Activated T-cell treated with anti-CD3 and anti-CD28 coated beads, Interleukin-2, amount 50 U/mL, for 24 hours (primary cell): ENCODE results near the gene DDA1.
"Not testable (repeated sequence)": the region's sequence is repeated elsewhere in the genome, so short reads cannot be mapped to it uniquely, and the experiment has no call there.

Experiments
- DNase-seq: peaks from one replicate; pipeline ENCODE4 v3.0.0-alpha.2; 2020
- H3K27ac Mint-ChIP-seq: 2 replicates; pipeline ENCODE4 v1.8.0; 2020; ENCODE audit warnings: mild to moderate bottlenecking, mixed read lengths
- H3K27me3 Mint-ChIP-seq: 2 replicates; pipeline ENCODE4 v1.8.0; 2020; ENCODE audit warnings: mixed read lengths
- H3K36me3 Mint-ChIP-seq: 2 replicates; pipeline ENCODE4 v1.8.0; 2020; ENCODE audit warnings: low read depth, mixed read lengths
- H3K4me1 Mint-ChIP-seq: 2 replicates; pipeline ENCODE4 v1.8.0; 2020; ENCODE audit warnings: low read depth, mixed read lengths
- H3K4me3 Mint-ChIP-seq: 2 replicates; pipeline ENCODE4 v1.8.0; 2020; ENCODE audit warnings: mild to moderate bottlenecking, moderate library complexity, mixed read lengths
- H3K9me3 Mint-ChIP-seq: 2 replicates; pipeline ENCODE4 v1.8.0; 2020; ENCODE audit warnings: mixed read lengths

The DDA1 gene

DNA sequence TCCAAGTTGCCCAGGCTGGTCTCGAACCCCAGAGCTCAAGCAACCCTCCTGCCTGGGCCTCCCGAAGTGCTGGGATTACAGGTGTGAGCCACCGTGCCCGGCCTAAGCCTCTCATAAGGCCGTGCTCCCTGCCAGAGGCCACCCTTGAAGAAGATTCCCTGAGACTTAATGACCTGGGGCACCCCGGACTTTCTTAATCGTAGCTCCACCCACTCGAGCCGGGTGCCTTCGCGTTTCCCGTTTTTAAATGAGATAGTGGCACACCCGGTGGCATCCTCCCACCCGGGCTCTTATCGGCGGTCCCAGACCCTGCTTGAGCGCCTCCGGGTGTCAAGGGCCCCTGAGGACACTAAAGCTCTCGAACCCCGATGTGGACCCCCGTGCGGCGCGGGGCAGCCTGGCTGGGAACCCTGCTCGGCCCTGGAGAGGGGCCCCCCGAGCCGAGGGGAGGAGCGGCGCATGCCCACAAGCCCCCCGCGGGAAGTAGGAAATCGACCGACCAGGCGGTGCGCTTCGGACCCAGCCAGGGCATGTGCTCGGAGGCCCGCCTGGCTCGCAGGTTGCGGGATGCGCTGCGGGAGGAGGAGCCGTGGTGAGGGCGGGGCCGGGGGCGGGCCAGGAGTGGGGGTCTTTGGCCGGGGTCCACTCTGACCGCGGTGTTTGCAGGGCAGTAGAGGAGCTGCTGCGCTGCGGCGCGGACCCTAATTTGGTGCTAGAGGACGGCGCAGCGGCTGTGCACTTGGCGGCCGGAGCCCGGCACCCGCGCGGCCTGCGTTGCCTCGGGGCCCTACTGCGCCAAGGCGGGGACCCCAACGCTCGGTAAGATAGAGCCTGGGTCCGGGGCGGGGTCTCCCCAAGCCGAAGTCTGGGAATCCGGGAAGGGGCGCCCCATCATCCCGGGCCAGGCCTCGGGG is 27.7 kb upstream of the DDA1 start, which contains the start of gene ANKLE1:
TSS of gene ANKLE1 (plus strand) at position 511 of the 914 bp plus-strand sequence. CDS start at position 531, 20 bp downstream.
- Mint-ChIP-seq H3K4me3 (peak within 1 kb of the TSS; percentile 83), H3K27me3 (peaks cover 8% of the 10 kb centered on the region), H3K4me1 (peaks cover 9% of the 10 kb centered on the region), H3K36me3 (peaks cover 28% of the 10 kb centered on the region), H3K9me3 (no peaks in the 10 kb centered on the region), H3K27ac (peak within 1 kb of the TSS; percentile 64)
- DNase-seq: peak; percentile 71

DNA sequence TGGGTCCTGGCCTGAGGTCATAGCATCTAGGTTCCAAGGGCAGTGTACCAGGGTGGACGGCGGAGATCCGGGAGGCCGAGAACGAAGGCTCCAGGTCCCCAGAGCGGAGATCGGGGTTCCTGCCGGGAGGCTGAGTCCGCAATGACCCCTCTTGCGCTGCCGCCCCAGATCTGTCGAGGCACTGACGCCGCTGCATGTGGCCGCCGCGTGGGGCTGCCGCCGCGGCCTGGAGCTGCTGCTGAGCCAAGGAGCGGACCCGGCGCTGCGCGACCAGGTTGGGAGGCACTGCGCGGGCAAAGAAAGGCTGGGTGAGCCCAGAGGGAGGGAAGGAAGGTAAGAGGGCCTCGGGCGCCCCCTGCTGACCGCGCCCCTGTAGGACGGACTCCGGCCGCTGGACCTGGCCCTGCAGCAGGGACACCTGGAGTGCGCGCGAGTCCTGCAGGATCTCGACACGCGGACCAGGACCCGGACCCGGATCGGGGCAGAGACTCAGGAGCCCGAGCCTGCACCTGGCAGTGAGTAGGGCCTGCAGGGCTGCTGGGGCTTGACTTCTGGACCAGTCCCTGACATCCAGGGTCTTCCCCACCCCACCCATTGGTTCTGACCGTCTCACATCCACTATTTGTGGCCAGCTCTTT is 26.8 kb upstream of the DDA1 start:
- Mint-ChIP-seq H3K9me3 (no peaks in the 10 kb centered on the region), H3K27me3 (peaks cover 11% of the 10 kb centered on the region), H3K4me3 (peak overlapping the region; percentile 83), H3K4me1 (peaks cover 9% of the 10 kb centered on the region), H3K27ac (peak overlapping the region; percentile 64), H3K36me3 (peaks cover 20% of the 10 kb centered on the region)
- DNase-seq: peak; percentile 89

DNA sequence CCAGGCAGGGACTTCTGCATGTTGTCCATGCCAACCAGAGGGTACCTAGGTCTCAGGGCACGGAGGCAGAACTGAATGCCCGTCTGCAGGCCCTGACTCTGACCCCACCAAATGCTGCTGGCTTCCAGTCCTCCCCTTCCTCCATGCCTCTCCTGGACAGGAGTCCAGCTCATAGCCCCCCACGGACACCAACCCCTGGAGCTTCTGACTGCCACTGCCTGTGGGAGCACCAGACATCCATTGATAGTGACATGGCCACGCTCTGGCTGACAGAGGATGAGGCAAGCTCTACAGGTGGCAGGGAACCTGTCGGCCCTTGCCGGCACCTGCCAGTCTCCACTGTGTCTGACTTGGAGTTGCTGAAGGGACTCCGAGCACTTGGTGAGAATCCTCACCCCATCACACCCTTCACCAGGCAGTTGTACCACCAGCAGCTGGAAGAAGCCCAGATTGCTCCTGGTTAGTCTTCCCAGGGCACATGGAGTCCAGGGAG is 25.8 kb upstream of the DDA1 start:
- Mint-ChIP-seq H3K4me3 (no peak overlapping the region), H3K27ac (no peak overlapping the region), H3K9me3 (no peaks in the 10 kb centered on the region), H3K4me1 (peaks cover 9% of the 10 kb centered on the region), H3K36me3 (peaks cover 16% of the 10 kb centered on the region), H3K27me3 (peaks cover 11% of the 10 kb centered on the region)
- no peak for DNase-seq

DNA sequence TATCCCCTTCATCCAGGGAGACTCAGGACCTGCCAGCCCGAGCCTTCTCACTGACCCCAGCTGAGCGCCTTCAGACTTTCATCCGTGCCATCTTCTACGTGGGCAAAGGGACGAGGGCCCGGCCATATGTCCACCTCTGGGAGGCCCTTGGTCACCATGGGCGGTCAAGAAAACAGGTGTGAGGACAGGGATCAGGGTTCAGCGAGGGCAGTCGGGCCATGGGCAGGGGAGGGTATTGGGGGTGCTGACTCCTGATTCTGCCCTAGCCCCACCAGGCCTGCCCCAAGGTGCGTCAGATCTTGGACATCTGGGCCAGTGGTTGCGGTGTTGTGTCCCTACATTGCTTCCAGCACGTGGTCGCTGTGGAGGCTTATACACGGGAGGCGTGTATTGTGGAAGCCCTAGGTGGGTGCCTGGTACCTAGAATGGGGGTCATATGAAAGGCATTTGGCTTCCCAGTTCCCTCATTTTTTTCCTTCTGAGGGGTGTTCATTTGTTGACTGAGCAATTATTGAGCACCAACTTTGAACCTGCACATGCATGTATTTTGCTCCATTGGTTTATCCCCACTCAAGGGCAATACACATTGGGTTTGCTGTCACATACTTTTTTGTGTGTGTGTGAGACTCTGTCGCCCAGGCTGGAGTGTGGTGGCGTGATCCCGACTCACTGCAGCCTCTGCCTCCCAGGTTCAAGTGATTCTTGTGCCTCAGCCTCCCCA is 23.8 kb upstream of the DDA1 start:
- H3K4me1 Mint-ChIP-seq: peaks cover 9% of the 10 kb centered on the region
- H3K27me3 Mint-ChIP-seq: peaks cover 11% of the 10 kb centered on the region
- no peak overlapping the region for H3K4me3 Mint-ChIP-seq

DNA sequence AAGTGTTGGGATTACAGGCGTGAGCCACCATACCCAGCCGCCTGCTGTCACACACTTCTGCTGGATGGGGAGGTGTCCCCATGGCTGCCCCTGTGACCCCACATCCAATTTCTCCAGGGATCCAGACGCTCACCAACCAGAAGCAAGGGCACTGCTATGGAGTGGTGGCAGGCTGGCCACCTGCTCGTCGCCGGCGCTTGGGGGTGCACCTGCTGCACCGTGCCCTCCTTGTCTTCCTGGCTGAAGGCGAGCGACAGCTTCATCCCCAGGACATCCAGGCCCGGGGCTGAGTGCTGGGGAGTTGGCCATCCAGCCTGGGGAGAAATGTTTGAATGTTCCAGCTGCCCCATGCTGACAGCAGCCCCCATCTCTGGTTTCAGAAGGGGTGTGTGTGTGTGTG is 23.1 kb upstream of the DDA1 start:
- peaks cover 16% of the 10 kb centered on the region for H3K36me3 Mint-ChIP-seq
- H3K27ac Mint-ChIP-seq: no peak overlapping the region
- H3K4me1 Mint-ChIP-seq: peaks cover 9% of the 10 kb centered on the region
- H3K27me3 Mint-ChIP-seq: peaks cover 9% of the 10 kb centered on the region
- H3K4me3 Mint-ChIP-seq: no peak overlapping the region
- H3K9me3 Mint-ChIP-seq: no peaks in the 10 kb centered on the region
- DNase-seq: no peak

More for the DNA sequence above, 23.8 kb upstream of the DDA1 start:
- H3K36me3 Mint-ChIP-seq: peaks cover 16% of the 10 kb centered on the region
- no peak overlapping the region for H3K27ac Mint-ChIP-seq
- no peaks in the 10 kb centered on the region for H3K9me3 Mint-ChIP-seq
- no peak for DNase-seq

DNA sequence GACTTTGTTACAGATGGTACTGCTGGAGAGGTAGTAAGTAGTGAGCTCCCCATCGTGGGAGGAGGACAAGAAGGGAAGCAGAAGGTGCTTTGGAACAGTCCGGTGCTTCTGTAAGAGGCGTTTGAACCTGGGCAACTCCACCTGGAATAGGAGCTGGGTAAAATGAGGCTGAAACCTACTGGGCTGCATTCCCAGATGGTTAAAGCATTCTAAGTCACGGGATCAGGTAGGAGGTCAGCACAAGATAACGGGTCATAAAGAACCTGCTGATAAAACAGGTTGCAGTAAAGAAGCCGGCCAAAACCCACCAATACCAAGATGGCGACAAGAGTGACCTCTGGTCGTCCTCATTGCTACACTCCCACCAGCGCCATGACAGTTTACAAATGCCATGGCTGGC is 22.6 kb upstream of the DDA1 start:
- H3K36me3 Mint-ChIP-seq: peaks cover 16% of the 10 kb centered on the region
- DNase-seq: no peak
- peaks cover 6% of the 10 kb centered on the region for H3K27me3 Mint-ChIP-seq
- no peak overlapping the region for H3K4me3 Mint-ChIP-seq
- no peak overlapping the region for H3K27ac Mint-ChIP-seq
- peaks cover 7% of the 10 kb centered on the region for H3K4me1 Mint-ChIP-seq
- no peaks in the 10 kb centered on the region for H3K9me3 Mint-ChIP-seq

DNA sequence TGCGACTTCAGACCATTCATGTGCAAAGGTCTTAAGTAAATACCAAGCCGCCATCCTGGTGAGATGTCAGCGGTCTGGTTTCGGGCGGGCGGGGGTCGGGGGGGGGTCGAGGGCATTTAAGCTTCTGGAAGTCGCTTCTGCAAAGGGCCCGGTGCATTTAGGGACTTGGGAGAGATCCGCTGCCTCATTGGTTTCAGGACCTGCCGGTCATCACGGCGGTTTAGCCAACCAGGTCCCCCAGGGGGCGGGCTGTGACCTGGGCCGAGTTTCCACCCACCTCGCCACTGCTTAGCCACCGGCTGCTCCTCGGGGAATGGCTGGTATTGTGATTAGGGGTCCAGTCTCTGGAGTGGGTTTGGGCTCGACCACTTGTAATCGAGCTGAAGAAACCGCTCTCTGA is 19.9 kb upstream of the DDA1 start:
- peaks cover 11% of the 10 kb centered on the region for H3K36me3 Mint-ChIP-seq
- DNase-seq: peak; percentile 68
- peaks cover 8% of the 10 kb centered on the region for H3K4me1 Mint-ChIP-seq
- H3K4me3 Mint-ChIP-seq: no peak overlapping the region
- no peak overlapping the region for H3K27ac Mint-ChIP-seq
- no peaks in the 10 kb centered on the region for H3K9me3 Mint-ChIP-seq
- peaks cover 3% of the 10 kb centered on the region for H3K27me3 Mint-ChIP-seq

DNA sequence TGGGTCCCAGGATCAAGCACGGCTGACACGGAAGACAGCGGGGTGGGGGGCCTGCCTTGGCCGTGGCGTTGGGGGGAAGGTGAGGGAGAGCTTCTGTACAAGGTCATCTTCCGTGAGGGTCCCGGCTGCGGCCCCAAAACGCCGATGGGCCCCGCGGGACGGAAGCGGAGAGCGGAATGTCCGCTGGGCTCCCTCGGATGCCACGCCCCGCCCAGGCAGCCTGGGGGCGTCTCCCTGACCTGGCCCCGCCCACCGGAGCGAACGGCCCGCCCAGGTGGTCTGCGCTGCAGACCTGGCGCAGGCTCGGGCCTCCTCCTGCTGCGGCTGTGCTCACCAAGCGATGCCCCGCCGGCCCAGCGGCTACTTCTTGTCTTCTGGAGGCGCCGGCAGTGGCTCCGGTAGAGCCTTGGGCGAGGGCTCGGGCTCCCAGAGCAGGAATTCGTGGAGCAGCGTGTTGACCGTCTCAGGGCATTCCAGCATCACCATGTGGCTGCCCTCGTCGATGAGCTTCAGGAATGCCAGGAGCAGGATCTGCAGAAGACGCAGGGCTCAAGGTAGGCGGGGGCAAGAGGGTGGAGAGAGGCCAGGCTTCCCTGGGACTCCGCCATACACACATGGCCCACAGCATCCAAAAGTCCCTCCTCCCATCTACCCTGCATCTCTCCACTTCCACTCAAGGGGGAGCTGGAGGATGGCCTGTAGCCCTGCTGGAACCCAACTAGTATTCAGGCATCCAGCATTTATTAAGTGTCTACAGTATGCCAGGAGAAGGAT is 16.9 kb upstream of the DDA1 start:
- Mint-ChIP-seq H3K27ac (peak overlapping the region; percentile 90), H3K4me3 (peak overlapping the region; percentile 88), H3K4me1 (peaks cover 14% of the 10 kb centered on the region), H3K36me3 (peaks cover 14% of the 10 kb centered on the region), H3K9me3 (no peaks in the 10 kb centered on the region), H3K27me3 (peaks cover 2% of the 10 kb centered on the region)
- peak; percentile 93 for DNase-seq

DNA sequence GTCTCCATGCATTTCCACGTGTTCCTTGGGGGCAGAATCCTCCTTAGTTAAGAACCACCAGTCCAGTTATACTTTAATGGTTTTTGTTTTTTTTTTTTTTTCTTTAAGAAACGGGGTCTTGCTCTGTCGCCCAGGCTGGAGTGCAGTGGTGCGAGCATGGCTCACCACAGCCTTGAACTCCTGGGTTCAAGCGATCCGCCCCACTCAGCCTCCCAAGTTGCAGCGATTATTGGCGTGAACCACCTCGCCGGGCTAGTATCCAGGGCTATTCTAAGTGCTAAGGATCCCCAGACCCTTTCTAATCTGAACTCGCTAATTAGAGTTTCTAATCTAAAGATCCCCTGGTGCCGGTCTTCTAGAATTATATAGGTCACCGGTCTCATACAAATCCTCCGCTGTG is 15.8 kb upstream of the DDA1 start:
- no peaks in the 10 kb centered on the region for H3K9me3 Mint-ChIP-seq
- peaks cover 14% of the 10 kb centered on the region for H3K4me1 Mint-ChIP-seq
- no peak overlapping the region for H3K27ac Mint-ChIP-seq
- no peak for DNase-seq
- no peaks in the 10 kb centered on the region for H3K27me3 Mint-ChIP-seq
- H3K4me3 Mint-ChIP-seq: peak overlapping the region; percentile 8
- H3K36me3 Mint-ChIP-seq: peaks cover 20% of the 10 kb centered on the region

DNA sequence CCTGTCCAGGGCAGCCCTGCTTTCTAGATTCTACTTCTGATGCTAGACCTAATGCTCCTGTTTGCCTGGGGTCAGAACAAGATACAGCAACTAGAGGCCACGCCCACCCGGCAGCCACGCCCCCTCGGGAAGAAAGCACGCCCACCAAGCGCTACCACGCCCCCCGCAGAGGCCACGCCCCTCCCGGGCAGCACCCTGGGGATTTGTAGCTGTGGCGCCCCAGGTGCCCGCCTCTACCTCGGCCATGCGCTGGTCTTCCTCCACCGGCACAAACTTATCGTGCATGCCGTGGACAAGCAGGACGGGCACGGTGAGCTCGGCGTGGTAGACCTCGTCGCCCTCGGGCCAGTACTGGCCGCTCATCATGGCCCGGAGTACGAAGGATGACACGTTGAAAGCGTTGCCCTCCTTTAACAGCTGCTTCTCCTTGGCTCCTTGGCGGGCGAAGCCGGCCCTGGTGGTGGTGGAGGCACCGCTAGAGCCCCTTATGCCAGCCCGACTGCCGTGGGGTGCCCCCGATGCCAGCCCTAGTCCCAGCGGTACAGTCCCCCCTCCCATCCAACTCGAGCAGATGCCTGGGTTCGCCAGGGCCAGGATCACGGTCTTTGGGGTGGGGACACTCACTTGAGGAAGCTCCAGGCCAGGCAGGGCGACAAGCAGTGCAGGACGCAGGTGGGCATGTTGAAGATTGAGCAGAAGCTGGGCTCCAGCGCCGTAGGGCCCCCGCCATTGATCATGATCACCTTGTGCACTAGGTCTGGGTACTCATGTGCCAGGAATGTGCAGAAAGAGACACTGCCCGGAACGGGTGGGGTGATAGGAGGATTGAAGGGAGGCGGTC is 15.1 kb upstream of the DDA1 start:
- Mint-ChIP-seq H3K4me3 (peak overlapping the region; percentile 8), H3K27ac (no peak overlapping the region), H3K4me1 (peaks cover 14% of the 10 kb centered on the region), H3K9me3 (no peaks in the 10 kb centered on the region), H3K27me3 (no peaks in the 10 kb centered on the region), H3K36me3 (peaks cover 23% of the 10 kb centered on the region)
- DNase-seq: peak; percentile 75

DNA sequence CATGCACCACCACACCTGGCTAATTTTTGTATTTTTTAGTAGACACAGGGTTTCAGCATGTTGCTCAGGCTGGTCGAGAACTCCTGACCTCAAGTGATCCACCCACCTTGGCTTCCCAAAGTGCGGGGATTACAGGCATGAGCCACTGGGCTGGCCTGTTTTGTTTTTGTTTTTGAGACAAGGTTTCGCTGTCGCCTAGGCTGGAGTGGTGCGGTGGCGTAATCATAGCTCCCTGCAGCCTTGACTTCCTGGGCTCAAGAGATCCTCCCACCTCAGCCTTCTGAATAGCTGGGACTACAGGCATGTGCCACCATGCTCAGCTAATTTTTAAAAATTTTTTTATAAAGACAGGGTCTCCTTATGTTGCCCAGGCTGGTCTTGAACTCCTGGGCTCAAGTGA is 13.8 kb upstream of the DDA1 start:
- peaks cover 26% of the 10 kb centered on the region for H3K36me3 Mint-ChIP-seq

DNA sequence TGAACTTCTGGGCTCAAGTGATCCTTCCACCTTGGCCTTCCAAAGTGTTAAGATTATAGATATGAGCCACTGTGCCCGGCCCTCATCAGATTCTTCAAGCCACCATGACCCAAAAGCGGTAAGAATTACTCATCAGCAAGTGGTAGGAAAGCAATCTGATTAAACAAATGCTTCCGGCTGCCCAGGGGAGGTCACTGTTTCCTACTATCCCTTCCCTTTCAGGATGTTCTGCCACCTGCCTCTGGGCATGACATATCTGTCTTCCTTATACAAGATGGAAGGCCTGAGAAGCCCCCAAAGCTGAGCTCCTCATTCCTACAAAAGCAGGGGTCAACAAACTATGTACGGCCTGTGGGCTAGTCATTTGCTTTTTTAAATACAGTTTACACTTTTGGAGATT is 13.1 kb upstream of the DDA1 start:
- no peak overlapping the region for H3K4me3 Mint-ChIP-seq
- no peaks in the 10 kb centered on the region for H3K9me3 Mint-ChIP-seq
- no peak for DNase-seq
- H3K27me3 Mint-ChIP-seq: no peaks in the 10 kb centered on the region
- H3K36me3 Mint-ChIP-seq: peaks cover 29% of the 10 kb centered on the region
- H3K27ac Mint-ChIP-seq: peak overlapping the region; percentile 71
- peaks cover 14% of the 10 kb centered on the region for H3K4me1 Mint-ChIP-seq

More for the DNA sequence above, 13.8 kb upstream of the DDA1 start:
- H3K27me3 Mint-ChIP-seq, H3K9me3 Mint-ChIP-seq, H3K4me3 Mint-ChIP-seq, DNase-seq, H3K27ac Mint-ChIP-seq: not testable (repeated sequence)
- H3K4me1 Mint-ChIP-seq: peaks cover 14% of the 10 kb centered on the region

DNA sequence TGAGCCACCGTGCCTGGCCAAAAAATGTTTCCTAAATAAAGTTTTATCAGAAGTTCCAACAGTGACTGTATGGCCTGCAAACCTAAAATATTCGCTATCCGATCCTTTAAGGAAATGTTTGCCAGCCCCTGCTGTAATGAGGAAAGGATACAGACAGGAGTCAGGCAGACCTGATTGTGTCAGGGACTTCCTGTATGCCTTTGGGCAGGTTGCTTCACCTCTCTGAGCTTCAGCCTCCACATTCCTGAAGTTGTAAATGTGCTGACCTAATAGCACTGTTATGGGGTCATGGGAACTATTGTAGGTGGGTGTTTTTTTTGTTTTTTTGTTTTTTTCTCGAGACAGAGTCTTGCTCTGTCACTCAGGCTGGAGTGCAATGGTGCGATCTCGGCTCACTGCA is 12.4 kb upstream of the DDA1 start:
- Mint-ChIP-seq H3K27ac (peak overlapping the region; percentile 61), H3K36me3 (peaks cover 31% of the 10 kb centered on the region), H3K9me3 (no peaks in the 10 kb centered on the region), H3K4me3 (no peak overlapping the region), H3K27me3 (no peaks in the 10 kb centered on the region), H3K4me1 (peaks cover 12% of the 10 kb centered on the region)
- DNase-seq: no peak
